ENCODE data around the gene PSMA4.
"Not testable (repeated sequence)": the region's sequence is repeated elsewhere in the genome, so short reads cannot be mapped to it uniquely, and the experiment has no call there.

PSMA4 gene

DNA sequence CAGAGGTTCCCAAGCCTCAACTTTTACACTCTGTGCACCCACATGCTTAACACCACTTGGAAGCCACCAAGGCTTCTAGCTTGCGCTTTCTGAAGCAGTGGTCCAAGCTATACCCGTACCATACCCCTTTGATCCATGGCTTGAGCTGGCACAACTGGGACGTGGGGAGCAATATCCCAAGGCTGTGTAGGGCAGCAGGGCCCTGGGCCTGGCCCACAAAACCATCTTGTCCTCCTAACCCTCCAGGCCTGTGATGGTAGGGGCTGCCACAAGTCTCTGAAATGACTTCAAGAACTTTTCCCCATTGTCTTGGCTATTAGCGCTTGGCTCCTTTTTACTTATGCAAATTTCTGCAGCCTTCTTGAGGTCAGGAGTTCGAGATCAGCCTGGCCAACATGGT lies 16.0 kb upstream of the PSMA4 start:
- FAIRE-seq (no peak), DNase-seq (ENCODE audit: insufficient read length, low spot score) (no peak)
- no peak for TF ChIP-seq PAX5 (IDR thresholded peaks at IDR 0.05; ENCODE audit: insufficient read depth, low read length, severe bottlenecking)
- no peak for TF ChIP-seq POLR2A (IDR thresholded peaks at IDR 0.05; ENCODE audit: low read depth, low read length)
- no peak for TF ChIP-seq TAF1 (IDR thresholded peaks at IDR 0.05; ENCODE audit: low read depth, low read length)
- no peak for TF ChIP-seq POU2F2 (IDR thresholded peaks at IDR 0.05; ENCODE audit: low read depth, low read length)
- TF ChIP-seq POLR2AphosphoS5 (IDR thresholded peaks at IDR 0.05; ENCODE audit: low read depth, low read length) = no peak
- TF ChIP-seq SPI1 (IDR thresholded peaks at IDR 0.05; ENCODE audit: low read depth, low read length) = no peak

DNA sequence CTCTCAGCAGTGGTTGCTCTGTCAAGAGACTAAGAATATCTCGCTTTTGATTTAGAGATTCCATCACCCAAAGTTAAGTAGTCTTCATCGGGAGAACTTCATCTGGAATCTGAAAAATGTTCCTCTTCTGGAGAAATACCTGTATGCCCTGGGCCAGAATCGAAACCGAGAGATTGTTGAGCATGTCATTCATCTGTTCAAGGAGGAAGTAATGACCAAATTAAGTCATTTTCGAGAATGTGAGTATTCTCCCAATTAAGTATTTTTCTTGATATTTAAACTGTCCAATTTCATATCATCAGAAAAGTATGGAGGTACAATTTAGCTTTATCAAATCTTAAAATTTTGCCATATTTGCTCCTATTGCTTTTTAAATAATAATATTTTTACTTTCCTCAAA lies 12.9 kb upstream of the PSMA4 start:
- no peak for TF ChIP-seq POLR2AphosphoS5 (IDR thresholded peaks at IDR 0.05; ENCODE audit: low read depth, low read length)
- TF ChIP-seq PAX5 (IDR thresholded peaks at IDR 0.05; ENCODE audit: insufficient read depth, low read length, severe bottlenecking) = no peak
- TF ChIP-seq POU2F2 (IDR thresholded peaks at IDR 0.05; ENCODE audit: low read depth, low read length) = no peak
- TF ChIP-seq TAF1 (IDR thresholded peaks at IDR 0.05; ENCODE audit: low read depth, low read length) = no peak
- TF ChIP-seq POLR2A (IDR thresholded peaks at IDR 0.05; ENCODE audit: low read depth, low read length) = no peak
- no peak for TF ChIP-seq SPI1 (IDR thresholded peaks at IDR 0.05; ENCODE audit: low read depth, low read length)
- FAIRE-seq = no peak

DNA sequence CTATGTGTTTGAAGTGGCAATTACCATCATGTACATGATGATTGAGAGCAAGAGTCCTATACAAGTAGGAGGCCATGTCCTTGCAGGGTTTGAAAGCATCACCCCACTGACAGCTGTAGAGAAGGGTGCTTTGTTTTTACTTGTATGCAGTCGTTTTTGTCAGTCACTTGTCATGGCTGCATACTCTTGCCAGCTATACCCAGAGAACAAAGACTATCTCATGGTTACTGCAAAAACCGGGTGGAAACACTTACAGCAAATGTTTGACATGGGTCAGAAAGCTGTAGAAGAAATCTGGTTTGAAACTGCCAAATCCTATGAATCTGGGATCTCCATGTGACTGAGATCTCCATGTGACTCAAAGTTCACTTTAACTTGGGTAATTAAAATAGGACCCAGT lies 6.9 kb upstream of the PSMA4 start:
- FAIRE-seq (no peak), DNase-seq (ENCODE audit: insufficient read length, low spot score) (no peak)
- TF ChIP-seq SPI1 (IDR thresholded peaks at IDR 0.05; ENCODE audit: low read depth, low read length) = no peak
- no peak for TF ChIP-seq TAF1 (IDR thresholded peaks at IDR 0.05; ENCODE audit: low read depth, low read length)
- no peak for TF ChIP-seq POU2F2 (IDR thresholded peaks at IDR 0.05; ENCODE audit: low read depth, low read length)
- no peak for TF ChIP-seq POLR2AphosphoS5 (IDR thresholded peaks at IDR 0.05; ENCODE audit: low read depth, low read length)
- no peak for TF ChIP-seq POLR2A (IDR thresholded peaks at IDR 0.05; ENCODE audit: low read depth, low read length)
- no peak for TF ChIP-seq PAX5 (IDR thresholded peaks at IDR 0.05; ENCODE audit: insufficient read depth, low read length, severe bottlenecking)

More for the DNA sequence above, 12.9 kb upstream of the PSMA4 start:
- no peak for DNase-seq (ENCODE audit: insufficient read length, low spot score)

DNA sequence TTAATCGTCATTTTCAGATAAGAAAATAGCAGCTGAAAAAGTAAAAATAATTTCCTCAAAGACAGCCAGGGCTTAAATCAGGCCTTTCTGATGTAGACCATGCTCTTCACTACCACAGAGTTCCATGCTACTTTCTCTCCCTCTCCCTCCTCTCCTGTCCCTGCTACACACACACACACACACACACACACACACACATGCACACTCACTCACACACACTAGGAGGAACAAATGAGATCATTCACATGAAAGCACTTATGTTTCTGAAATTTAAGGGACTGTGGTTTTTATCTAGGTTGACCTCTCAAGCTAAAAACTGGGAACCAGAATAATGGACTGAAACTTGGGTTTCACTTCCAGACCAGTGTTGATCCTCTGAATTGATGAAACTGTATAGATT lies 4.1 kb upstream of the PSMA4 start:
- no peak for FAIRE-seq

GRCh38 chr15:78537266-78537905 lies 2.9 kb upstream of the PSMA4 start:
- no peak for TF ChIP-seq PAX5 (IDR thresholded peaks at IDR 0.05; ENCODE audit: insufficient read depth, low read length, severe bottlenecking)
- no peak for TF ChIP-seq POLR2A (IDR thresholded peaks at IDR 0.05; ENCODE audit: low read depth, low read length)
- no peak for TF ChIP-seq SPI1 (IDR thresholded peaks at IDR 0.05; ENCODE audit: low read depth, low read length)
- no peak for TF ChIP-seq TAF1 (IDR thresholded peaks at IDR 0.05; ENCODE audit: low read depth, low read length)
- TF ChIP-seq POLR2AphosphoS5 (IDR thresholded peaks at IDR 0.05; ENCODE audit: low read depth, low read length) = no peak
- no peak for TF ChIP-seq POU2F2 (IDR thresholded peaks at IDR 0.05; ENCODE audit: low read depth, low read length)
- FAIRE-seq (no peak), DNase-seq (ENCODE audit: insufficient read length, low spot score) (no peak)

More for the DNA sequence above, 4.1 kb upstream of the PSMA4 start:
- TF ChIP-seq POU2F2 (IDR thresholded peaks at IDR 0.05; ENCODE audit: low read depth, low read length) = no peak
- TF ChIP-seq PAX5 (IDR thresholded peaks at IDR 0.05; ENCODE audit: insufficient read depth, low read length, severe bottlenecking) = no peak
- no peak for TF ChIP-seq POLR2AphosphoS5 (IDR thresholded peaks at IDR 0.05; ENCODE audit: low read depth, low read length)
- TF ChIP-seq POLR2A (IDR thresholded peaks at IDR 0.05; ENCODE audit: low read depth, low read length) = no peak
- TF ChIP-seq SPI1 (IDR thresholded peaks at IDR 0.05; ENCODE audit: low read depth, low read length) = no peak
- TF ChIP-seq TAF1 (IDR thresholded peaks at IDR 0.05; ENCODE audit: low read depth, low read length) = no peak
- DNase-seq (ENCODE audit: insufficient read length, low spot score) = no peak

DNA sequence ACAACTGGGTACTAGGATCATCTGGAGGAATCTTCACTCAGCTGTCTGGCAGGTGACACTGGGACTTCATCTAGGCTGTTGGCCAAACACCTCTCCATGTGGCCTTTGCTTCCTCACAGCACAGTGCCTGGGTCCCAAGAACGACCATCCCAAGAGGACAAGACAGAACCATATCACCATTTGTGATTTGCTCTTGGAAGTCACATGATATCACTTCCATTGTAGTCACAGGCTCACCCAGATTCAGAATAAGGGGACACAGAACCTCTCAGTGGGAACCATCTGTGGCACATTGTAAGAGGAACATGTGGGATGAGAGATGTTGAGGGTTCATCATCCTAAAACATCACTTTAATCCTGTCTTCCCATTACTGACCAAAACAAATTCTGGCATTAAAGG lies 1.9 kb upstream of the PSMA4 start:
- DNase-seq (ENCODE audit: insufficient read length, low spot score) (no peak), FAIRE-seq (no peak)
- TF ChIP-seq PAX5 (IDR thresholded peaks at IDR 0.05; ENCODE audit: insufficient read depth, low read length, severe bottlenecking) = no peak
- no peak for TF ChIP-seq SPI1 (IDR thresholded peaks at IDR 0.05; ENCODE audit: low read depth, low read length)
- no peak for TF ChIP-seq POLR2A (IDR thresholded peaks at IDR 0.05; ENCODE audit: low read depth, low read length)
- no peak for TF ChIP-seq POU2F2 (IDR thresholded peaks at IDR 0.05; ENCODE audit: low read depth, low read length)
- TF ChIP-seq POLR2AphosphoS5 (IDR thresholded peaks at IDR 0.05; ENCODE audit: low read depth, low read length) = no peak
- no peak for TF ChIP-seq TAF1 (IDR thresholded peaks at IDR 0.05; ENCODE audit: low read depth, low read length)

GRCh38 chr15:78539464-78540140 lies 642 bp upstream of the PSMA4 start:
- not testable (repeated sequence) for DNase-seq (ENCODE audit: insufficient read length, low spot score); FAIRE-seq

GRCh38 chr15:78540871-78541743 lies 863 bp downstream of the PSMA4 start:
- no peak for DNase-seq (ENCODE audit: insufficient read length, low spot score)
- TF ChIP-seq POLR2AphosphoS5 (IDR thresholded peaks at IDR 0.05; ENCODE audit: low read depth, low read length) = no peak
- TF ChIP-seq SPI1 (IDR thresholded peaks at IDR 0.05; ENCODE audit: low read depth, low read length) = peak; percentile 55
- no peak for FAIRE-seq

DNA sequence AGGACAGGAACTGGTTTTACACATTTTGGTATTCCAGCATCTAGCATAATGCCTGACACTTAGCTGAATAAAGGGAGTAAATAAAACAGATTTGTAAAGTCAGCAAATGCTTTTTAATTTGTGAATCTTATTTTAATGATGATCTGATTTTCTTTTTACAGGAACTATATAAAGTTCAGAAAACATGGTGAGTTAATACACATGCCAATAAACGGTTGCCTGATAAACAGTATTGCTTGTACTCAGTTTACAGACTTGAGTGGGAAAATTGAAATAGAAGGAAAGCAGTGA lies 1.4 kb downstream of the PSMA4 start:
- FAIRE-seq (no peak), DNase-seq (ENCODE audit: insufficient read length, low spot score) (no peak)
- TF ChIP-seq POU2F2 (IDR thresholded peaks at IDR 0.05; ENCODE audit: low read depth, low read length) (no peak), PAX5 (IDR thresholded peaks at IDR 0.05; ENCODE audit: insufficient read depth, low read length, severe bottlenecking) (no peak), POLR2AphosphoS5 (IDR thresholded peaks at IDR 0.05; ENCODE audit: low read depth, low read length) (no peak), SPI1 (IDR thresholded peaks at IDR 0.05; ENCODE audit: low read depth, low read length) (no peak), TAF1 (IDR thresholded peaks at IDR 0.05; ENCODE audit: low read depth, low read length) (no peak), POLR2A (IDR thresholded peaks at IDR 0.05; ENCODE audit: low read depth, low read length) (no peak)

Measured in GM12891 (cell line).